CD4-positive, alpha-beta T cell treated with Interleukin-10 for 1 hour (primary cell): ENCODE measurements around the gene SLC43A2.

Experiments used
- DNase-seq: peaks from one replicate; pipeline ENCODE4 v3.0.0-alpha.2; 2020

Gene SLC43A2

DNA sequence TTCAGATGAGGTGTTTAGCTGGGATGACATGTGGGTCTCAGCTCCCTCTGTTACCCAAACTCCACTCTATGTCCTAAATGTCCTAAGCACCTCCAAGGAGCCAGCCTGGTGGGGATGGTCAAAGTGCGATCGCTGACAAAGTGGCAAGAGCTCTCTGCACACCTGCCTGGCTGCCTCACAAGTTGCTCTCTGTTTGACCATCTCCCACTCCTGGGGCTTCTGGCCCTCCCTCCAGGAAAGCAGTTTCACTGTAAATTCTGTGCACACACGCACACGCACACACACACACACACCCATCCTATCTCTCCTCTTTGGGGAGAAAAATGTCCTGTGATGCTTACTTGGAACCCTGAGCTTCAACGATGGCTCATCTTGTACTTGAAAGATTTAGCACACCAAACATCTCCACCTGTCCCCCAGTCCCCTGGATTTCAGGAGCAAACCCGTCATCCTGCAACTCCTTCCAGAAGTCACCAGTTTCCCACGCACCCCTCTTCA, 67.7 kb downstream of the SLC43A2 start:
- DNase-seq, result no peak

DNA sequence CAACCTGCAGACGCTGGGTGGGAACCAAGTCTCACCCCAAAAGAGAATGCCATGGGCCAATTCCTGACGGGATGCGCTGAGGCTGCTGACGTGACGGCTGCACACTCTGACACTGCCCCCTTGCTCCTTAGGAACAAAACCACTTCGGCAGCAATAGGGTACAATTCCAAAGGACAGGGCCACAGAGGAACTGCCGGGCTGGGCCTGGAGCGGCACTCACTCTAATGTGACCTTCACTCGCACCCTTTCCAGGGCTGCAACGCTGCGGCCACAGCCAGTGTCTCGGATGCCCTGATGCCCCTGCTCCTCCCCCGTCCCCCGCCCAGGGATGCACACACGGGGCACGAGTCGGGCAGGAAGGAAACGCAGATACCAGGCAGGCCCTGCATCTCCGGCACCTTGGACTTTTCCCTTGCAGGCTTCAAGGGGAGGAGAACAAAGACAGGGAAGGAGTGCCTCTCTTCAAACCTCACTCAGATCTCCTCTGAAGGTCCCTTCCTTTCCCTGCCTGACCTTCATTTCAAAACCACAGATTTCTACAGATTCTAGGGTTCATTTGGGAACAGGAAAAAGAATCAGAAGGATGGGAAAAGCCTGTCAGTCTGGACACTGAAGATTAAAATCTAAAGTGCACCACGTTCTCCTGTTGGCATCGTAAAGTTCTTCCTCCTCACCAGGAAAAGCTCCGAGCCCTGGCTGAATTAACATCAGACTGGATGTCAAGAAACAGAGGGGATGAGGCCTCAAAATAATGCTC, 68.4 kb downstream of the SLC43A2 start:
- no peak for DNase-seq

DNA sequence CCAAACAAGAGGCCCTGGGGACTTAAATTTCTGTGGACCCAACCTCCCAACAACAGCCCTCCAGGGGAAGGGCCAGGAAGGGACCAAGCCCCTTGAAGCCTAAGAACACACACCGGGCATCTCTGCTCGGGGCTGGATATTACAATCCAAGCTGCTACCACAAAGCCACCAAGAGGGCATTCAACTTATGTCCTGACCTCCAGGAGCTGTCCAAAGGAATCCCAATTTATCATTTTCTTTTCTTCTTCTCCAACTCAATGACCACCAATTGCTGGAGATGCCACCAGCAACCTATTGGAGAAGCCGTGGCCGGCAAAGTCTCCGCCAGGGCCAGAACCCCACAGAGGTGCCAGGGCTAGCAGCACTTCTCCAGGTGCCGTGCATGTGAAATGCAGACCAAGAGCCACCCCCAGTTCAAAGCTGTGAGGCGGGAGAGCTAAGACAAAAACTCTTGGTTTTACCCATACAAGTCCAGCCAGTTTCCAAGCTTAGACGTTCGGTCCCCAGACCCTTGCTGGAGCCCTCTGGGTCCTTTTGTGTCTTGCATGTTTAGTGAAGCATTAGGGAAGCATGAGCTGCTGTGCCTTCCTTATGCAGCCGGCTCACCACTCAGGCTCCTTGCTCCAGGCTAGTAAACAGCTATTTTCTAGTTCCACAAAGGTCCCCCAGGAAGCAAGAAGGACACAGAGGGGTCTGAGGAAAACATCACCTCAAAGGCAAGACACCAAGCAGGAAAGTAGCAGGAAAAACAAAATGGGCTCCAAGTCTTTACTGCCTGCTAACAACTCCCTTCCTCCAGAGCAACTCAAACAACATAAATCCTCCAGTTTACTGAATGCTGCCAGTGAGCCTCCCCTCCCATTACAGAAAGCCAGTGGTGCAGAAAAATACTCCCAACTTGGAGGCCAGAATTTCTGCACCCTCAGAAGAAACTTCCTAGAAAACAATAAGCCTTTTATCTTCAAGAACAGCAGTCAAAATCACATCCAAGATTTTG, 69.3 kb downstream of the SLC43A2 start:
- DNase-seq, result no peak

DNA sequence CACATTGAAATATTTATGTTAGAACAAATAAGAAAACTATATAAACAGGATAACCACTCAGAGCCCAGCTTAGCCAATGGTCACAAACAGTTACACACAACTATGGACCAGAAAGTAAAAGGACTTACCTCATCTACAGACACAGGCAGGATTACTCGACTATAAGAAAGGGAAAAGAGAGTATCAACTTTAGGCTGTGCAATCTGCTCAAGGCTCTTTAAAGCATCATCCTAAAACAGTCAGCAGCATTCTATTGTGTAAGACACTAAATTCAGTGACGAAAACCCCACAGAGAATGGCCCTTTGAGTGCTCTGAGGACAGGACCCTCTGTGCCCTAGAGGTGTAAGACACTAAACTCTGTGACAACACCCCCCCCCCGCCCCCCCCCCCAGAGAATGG, 70.2 kb downstream of the SLC43A2 start:
- no peak for DNase-seq

DNA sequence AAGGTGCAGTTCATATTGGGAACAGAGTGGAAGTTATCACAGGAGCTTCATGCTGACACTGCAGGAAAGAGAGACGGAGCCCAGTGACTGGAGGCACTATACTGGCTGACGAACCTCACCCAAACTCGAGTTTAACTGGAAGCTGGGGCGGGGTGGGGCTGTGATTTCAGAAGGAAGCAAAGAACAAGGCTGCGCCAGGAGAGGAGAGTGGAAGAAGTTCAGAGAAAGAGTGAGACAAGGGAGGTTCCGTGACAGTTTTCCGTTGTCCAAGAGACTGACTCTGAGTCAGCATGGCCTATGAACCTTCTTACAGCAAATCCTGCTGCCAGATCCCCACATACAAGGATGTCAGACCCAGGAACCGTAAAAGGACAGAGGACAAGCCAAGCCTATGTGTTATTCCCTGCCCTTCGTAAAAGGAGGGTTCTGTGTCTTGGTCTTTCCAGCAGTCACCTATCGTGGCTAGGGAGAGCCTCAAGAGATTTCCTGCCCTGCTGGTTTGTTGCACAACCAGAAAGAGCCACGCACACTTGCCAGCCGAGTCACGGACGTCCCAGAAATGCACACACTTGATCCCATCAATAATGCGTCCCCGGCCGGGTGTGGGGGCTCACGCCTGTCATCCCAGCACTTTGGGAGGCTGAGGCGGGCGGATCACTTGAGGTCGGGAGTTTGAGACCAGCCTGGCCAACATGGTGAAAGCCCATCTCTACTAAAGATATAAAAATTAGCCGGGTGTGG, 71.1 kb downstream of the SLC43A2 start:
- DNase-seq, result no peak

DNA sequence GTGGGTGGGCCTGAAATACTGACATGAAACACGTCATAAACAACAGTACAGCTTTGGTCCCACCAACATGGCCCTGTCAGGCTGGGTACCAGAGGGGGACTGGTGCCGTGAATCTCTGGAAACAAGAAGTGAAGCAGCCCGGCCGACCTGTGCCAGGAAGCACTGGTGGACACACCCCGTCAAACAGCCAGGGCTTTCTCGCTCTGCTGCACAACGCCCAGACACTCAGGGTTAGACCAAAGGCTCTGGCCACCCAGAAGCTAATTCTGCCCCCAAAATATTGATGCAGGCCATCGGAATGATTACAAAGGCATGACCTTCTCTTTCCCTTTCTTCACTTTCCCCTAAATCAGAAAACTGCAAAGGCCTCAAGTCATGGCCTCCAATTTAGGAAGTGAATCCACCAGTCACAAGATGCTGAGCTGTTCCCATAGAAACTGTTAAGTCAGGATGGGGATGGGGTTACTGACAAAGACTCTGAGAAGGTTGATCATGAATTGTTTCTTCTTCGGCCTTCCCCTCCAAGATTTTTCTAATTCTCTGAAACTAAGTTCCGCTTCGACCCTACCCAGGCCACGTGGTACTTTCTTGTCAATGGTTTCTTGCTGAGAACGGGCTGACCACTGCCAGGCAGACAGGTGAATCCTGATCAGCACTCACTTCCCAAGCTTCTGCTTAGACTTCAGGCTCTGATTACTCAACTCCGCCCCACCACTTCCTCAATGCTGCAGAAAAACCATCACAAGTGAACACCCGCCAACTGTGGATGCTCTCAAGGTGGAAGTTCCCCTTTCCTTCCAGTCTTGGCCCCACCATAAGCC, 72.8 kb downstream of the SLC43A2 start:
- peak; percentile 18 for DNase-seq

DNA sequence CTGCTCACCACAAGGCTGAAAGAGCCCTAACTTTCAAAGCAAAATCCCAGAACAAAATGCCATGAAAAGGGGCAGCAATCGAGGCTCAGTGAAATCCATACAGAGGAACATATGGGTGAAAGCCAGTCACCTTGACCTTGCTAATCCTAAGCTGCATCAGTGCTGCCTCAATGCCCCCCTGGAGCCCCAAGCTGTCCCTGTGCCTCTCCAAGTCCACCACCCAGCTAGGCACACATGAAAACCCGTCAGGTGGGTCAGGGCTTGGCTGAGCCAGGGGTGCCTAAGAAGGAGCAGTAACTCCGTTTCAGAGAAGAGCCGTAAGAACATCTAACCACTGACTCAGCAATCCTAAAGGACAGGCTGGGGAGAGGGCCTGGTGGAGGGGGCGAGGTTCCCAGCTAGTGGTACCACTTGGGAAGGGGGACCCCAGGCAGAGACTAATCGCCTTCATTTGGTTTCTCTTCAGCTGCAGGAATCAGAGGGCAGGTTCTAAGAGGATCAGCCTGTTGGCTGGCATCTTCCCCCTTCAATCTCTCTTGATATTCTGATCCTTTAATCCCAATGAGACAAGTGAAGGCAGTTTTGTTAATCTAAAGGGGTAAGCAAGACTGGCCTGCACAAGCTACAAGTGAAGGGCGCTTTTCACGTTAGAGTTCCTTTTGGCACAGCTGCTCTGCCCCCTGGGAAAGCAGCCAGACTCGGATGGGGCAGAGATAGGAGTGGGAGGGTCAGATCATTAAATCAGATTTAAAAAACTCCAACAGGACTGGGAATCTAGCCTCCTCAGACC, 73.7 kb downstream of the SLC43A2 start:
- DNase-seq, result no peak

DNA sequence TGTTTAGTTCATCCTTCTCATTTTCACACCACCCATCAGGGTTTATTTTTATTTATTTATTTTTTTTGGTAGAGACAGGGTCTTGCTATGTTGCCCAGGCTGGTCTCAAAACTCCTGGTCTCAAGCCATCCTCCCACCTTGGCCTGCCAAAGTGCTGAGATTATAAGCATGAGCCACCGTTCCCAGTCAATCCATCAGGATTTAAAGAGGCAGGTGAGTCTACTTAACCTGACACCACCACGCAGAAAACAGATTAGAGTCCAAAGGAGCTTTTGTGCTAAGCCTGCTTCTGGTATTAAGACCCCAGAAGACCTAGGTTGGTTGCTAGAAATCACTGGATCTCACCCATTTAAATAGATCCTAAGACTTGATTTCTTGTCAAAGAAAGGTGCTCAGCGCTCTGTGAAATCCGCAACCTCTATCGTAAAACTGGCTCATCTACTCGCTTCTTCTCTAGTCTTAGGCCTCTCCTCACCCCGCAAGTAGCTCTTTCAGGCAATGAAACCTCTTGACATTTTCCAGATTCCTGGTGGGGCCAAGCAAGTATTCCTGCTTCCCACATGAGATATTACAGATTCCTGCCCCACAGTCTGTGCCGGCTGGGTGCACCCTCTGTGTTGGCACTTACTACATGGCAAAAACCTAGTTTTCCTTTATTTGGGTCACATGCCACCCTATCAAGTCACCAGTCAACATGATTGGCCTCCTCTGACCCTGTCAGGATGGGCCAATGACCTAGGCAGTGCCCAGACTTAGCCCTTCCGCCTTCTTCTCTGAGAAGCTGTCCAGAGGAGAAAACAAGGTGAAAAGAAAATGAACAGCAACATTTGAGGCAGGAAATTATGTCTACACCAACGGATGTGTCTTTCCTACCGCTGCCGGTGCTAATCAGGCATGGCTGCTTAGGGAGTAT, 75.0 kb downstream of the SLC43A2 start:
- no peak for DNase-seq

DNA sequence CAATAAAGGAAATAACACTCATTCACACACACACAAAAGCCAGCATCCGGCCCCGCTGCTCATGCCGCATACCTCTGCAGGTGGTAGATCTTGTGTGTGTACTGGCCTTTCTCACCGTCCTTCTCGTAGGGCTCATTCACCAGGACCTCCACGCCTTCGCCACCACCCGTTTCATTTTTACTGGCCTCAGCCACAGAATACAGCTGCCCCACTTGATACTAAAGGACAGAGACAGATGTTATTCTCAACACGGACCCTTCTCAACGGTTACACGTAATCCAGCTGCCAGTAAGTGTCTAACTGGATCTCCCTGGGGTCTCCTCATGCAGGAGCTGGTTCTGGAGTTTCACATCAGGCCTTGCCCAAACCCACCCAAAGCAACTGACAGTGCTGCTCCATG, 75.7 kb downstream of the SLC43A2 start:
- DNase-seq, result no peak

DNA sequence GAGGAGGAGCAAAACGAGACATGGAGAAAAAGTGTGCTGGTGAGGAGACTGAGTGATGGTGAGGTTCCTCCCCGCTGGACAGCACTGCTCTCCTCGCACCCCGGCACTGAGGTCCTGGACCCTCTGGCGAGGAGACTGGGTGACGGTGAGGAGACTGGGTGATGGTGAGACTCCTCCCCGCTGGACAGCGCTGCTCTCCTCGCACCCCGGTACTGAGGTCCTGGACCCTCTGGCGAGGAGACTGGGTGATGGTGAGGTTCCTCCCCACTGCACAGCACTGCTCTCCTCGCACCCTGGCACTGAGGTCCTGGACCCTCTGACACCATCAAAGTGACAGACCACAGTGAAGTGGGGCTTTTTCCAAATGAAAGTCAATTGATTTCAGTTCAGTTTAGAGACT, 76.9 kb downstream of the SLC43A2 start:
- DNase-seq, result no peak

DNA sequence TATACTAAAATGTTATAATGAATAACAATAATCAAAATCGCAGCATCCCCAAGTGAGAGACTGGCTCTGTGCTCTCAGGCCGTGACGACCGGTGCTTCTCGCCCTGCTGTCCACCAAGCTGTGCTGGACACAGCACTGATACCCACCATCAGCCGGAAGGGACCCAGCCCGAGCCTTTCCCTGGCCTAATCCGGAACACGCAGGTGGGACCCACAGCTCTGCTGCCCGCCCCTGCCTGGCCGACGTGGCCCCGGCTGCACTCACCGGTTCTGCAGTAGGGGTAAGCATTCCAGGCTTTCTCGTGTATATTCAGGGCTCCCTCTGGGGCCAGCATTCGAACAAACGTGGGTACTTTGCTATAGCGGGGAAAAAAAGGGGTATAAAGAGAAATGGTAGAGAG, 80.6 kb downstream of the SLC43A2 start:
- no peak for DNase-seq

DNA sequence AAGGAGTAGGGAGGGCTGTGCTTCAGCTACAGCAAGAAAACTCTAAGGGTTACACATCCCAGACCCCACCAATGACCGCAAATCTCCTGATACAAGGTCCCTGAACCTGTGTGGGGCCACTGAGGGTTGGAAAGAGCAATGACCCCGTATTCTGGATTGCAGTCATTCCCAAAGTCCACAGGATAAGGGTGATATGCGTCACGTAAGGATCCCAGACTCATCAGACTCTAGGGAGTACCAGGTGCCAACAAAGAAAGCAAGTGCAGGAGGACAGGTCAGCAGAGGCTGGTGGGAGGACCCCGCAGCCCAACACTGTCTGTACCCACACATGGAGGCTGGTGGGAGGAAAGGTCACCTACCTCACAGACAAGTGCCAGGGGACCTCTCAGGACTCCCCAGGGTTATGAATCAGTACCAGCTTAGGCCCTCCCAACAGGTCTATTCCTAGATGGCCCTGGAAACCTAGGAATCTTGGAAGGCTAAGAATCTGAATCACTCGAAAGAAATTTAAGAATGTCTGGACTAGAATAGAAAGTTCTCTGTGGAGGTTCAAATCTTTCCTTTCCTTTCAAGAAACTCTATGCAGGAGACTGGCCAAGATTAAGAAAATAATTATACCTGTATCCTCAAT, 82.2 kb downstream of the SLC43A2 start:
- DNase-seq, result no peak

DNA sequence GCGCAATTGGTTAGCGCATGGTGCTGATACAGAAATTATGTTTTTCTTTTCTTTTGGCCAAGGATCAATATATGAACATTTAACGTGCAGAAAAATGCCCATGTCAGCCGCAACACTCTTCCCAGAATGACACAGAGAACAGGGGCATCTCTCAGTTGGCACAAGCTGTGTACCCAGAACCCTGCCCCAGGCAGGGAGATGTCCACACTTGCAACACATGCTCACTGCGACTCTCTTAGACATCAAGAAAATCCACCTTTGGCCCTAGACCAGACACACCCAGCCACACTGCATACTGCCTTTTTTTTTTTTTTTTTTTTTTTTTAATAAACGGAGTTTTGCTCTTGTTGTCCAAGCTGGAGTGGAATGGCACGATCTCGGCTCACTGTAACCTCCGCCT, 83.0 kb downstream of the SLC43A2 start:
- DNase-seq, result no peak

DNA sequence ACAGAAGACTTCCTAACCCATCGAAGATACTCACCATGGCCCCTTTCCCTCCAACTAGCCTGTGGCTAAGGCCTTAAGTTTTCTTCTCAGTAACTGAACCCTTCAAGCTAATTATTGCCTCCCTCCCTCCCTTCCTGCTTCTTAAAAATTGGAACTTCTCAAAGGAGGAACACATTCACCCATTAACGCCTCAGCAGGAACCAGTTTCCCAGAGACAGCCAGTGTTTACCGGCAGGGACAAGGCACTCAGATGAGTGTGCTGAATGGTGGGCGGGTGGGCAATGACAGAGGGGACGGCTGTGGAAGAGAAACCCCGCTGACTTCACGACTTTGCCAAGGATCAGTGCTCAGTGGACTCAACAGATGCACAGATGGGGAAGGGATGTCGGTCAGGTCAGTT, 86.3 kb downstream of the SLC43A2 start:
- DNase-seq, result no peak

DNA sequence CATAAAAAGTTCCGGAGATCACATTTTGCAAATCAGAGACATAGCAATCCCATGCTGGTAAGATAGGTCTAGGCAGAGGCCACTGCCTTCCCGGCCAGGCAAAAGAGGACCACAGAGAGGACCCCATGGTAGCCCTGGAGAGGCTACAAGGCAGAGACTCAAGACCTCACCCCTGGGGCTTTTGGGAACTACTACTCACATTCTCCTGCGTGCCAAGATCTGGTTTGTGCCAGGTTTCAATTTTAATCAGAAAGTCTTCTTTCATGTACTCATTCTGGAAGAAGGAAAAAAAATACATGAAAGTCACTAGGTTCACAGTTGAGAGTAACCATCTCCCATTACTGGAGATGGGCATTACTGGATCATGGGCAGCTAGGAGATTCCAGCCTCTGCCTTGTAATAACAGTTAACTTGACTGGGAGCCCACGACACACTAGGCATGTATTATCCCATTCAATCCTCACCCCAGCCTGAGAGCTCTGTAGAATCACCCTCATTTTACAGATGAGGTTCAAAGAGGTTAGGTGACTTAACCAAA, 87.2 kb downstream of the SLC43A2 start:
- DNase-seq, result no peak

DNA sequence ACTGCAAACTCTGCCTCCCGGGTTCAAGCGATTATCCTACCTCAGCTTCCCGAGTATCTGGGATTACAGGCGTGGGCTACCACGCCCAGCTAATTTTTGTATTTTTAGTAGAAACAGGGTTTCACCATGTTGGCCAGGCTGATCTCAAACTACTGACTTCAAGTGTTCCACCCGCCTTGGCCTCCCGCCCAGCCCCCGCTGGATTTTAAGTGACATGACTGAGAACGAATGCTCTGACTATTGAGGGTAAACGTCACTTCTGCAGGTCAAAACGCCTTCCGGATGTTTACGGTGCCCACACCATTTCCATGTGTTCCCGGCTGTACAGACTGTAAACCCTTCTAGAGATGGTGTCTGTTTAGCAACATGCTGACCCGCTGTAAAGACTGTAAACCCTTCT, 88.8 kb downstream of the SLC43A2 start:
- no peak for DNase-seq

DNA sequence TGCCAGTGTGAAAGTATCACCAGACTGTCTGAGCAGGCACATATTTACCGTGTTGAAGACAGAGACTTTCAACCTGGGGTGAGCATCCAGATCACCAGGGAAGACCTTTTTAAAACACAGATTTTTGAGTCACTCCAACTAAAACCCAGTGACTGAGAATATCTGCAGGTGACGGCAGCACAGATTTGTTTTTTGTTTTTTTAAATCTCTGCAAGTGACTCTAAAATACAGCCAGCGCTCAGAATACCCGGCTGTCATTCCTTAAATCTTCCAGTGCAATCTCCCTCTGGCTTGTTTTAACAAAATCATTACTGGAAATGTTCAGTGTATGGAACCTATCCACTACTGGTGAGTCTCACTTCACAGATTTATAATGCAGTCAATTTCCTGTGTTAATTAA, 92.9 kb downstream of the SLC43A2 start:
- no peak for DNase-seq

DNA sequence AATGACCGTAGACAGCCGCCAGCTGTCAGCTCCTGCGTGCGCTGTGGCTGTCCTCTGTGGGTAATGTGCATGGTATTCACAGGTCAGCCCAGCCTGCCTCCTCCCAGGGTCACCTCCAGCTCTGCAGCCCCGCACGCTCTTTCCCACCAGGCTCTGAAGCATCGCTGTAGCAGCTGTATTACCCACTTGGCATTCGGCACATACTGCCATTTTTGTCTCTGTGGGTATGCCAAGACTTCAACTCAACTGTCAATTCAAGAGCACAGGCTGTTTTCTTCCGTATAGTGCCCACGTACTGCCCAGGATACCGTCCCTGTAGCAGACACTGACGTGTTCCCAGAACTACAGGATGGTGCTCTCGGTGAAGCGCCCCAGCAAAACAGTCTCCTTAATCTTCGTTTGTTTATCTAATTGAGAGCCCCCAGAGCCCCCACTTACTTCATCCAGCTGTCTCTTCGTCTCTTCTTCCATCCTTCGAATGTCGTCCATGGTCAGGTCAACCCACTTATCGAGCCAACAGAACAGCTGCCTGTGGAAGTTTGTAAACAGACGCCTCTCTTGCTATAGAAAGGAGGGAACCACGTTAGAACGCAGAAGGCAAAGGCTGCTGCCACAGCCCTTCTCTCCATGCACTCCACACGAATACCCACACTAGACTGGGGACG, 94.8 kb downstream of the SLC43A2 start:
- DNase-seq, result no peak
